ENCODE measurements around the gene DEAF1. TPM values are rescaled to one million over a fixed set of nuclear protein-coding genes. Genes with fewer than 3 reads are reported as not detected.
"Not testable (repeated sequence)": the region's sequence is repeated elsewhere in the genome, so short reads cannot be mapped to it uniquely, and the experiment has no call there.

Gene DEAF1, protein sequence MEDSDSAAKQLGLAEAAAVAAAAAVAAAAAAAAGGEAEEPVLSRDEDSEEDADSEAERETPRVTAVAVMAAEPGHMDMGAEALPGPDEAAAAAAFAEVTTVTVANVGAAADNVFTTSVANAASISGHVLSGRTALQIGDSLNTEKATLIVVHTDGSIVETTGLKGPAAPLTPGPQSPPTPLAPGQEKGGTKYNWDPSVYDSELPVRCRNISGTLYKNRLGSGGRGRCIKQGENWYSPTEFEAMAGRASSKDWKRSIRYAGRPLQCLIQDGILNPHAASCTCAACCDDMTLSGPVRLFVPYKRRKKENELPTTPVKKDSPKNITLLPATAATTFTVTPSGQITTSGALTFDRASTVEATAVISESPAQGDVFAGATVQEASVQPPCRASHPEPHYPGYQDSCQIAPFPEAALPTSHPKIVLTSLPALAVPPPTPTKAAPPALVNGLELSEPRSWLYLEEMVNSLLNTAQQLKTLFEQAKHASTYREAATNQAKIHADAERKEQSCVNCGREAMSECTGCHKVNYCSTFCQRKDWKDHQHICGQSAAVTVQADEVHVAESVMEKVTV
- 10 to 100 TPM; 17.8 to 31.6 (median 18.6) TPM for polyA plus RNA-seq

DNA sequence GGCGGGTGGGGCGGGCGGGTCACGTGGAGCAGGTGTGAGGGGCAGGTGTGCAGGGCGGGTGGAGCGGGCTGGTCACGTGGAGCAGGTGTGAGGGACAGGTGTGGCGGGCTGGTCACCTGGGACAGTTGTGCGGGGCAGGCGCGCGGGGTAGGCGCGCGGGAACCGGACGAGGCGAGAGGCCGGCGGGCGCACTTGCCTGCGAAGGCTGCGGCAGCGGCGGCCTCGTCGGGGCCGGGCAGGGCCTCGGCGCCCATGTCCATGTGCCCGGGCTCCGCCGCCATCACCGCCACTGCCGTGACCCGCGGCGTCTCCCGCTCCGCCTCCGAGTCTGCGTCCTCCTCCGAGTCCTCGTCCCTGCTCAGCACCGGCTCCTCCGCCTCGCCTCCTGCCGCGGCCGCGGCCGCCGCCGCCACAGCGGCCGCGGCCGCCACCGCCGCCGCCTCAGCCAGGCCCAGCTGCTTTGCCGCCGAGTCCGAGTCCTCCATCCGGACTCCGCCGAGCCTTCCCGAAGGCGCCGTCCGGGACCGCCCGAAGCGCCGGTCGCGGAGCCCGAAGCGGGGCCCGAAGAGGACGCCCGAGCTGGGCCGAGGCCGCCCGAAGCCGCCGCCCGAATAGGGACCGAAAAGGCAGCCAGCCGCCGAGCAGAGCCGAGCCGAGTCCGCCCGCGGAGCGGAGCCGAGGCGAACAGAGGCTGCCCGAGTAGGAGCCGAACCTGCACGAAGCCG is at the start of gene DEAF1:
TSS of gene DEAF1 (minus strand) at position 660 of the 725 bp plus-strand sequence. CDS start at position 485, 175 bp downstream.
- Mint-ChIP-seq H3K27ac (peak within 1 kb of the TSS; percentile 85 to 97 (median 92)), H3K4me1 (peaks cover 39 to 46% of the 10 kb centered on the region in 2 donors), H3K27me3 (ENCODE audit: low read depth in 3 of 3) (peaks cover 0 to 22% (median 2%) of the 10 kb centered on the region in 3 donors), H3K36me3 (peaks cover 0 to 2% (median 0%) of the 10 kb centered on the region in 3 donors), H3K4me3 (peak within 1 kb of the TSS; percentile 85 to 92 (median 87)), H3K9me3 (no peaks in the 10 kb centered on the region)
- DNase-seq, result peak; percentile 100

DNA sequence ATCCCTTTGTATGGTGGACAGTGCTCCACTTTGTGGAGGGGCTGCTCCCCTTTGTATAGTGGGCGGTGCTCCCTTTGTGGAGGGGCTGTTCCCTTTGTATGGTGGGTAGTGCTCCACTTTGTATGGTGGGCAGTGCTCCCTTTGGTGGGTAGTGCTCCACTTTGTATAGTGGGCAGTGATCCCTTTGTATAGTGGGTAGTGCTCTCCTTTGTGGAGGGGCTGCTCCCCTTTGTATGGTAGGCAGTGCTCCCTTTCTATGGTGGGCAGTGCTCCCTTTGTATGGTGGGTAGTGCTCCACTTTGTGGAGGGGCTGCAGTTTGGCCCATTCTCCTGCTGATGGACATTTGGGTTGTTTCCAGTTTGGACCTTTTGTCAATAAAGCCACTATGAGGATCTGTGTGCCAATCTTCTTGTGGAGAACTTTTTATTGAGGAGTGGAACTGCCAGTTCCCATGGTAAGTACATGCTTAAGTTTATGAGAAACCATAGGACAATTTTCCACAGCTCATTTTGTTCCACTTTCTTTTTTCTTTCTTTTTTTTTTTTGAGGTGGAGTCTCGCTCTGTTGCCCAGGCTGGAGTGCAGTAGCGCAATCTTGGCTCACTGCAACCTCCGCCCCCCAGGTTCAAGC is 47.7 kb upstream of the DEAF1 start:
- Mint-ChIP-seq H3K9me3 (no peaks in the 10 kb centered on the region), H3K4me1 (peaks cover 5 to 7% of the 10 kb centered on the region in 2 donors), H3K27me3 (ENCODE audit: low read depth in 3 of 3) (peaks cover 0 to 2% (median 1%) of the 10 kb centered on the region in 3 donors), H3K27ac (no peak overlapping the region), H3K36me3 (no peaks in the 10 kb centered on the region), H3K4me3 (no peak overlapping the region)
- no peak for DNase-seq

DNA sequence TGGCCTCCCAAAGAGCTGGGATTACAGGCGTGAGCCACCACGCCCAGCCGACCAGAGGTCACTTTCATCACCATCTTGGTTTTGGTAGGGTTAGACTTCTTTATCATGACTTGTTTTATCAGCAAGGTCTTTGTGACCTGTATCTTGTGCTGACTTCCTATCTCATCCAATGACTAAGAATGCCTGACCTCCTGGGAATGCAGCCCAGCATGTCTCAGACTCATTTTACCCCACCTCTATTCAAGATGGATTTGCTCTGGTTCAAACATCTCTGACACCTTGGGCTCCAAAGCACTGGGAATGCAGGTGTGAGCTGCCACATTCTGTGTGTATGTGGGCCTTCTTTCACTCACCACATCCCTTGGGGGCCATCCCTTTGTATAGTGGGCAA is 47.1 kb upstream of the DEAF1 start:
- Mint-ChIP-seq H3K9me3 (no peaks in the 10 kb centered on the region), H3K4me3 (no peak overlapping the region), H3K27ac (no peak overlapping the region), H3K27me3 (ENCODE audit: low read depth in 3 of 3) (peaks cover 0 to 2% (median 1%) of the 10 kb centered on the region in 3 donors), H3K4me1 (peaks cover 10 to 12% of the 10 kb centered on the region in 2 donors), H3K36me3 (no peaks in the 10 kb centered on the region)
- no peak for DNase-seq

DNA sequence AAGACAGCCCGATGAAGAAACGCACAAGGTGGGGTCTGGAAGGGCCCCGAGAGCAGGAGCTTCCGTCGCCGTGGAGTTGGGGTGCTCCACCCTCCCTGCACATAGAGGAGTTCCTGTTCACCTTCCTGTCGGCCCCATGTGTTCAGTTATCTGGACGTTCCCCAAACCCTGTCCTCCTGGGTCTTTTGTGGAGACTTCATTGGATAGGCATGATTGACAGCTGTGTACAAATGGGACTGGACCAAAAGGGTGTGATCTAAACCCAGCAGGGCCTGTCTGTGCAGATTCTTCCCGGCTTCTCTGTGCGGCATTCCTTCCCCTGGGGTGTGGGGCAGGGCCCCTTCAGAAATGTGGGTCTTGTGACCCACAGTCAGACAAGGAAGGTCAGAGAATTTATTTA is 42.9 kb upstream of the DEAF1 start:
- not testable (repeated sequence) for H3K9me3 Mint-ChIP-seq; H3K27ac Mint-ChIP-seq; H3K4me3 Mint-ChIP-seq; DNase-seq; H3K36me3 Mint-ChIP-seq; H3K4me1 Mint-ChIP-seq; H3K27me3 Mint-ChIP-seq (ENCODE audit: low read depth in 3 of 3)

DNA sequence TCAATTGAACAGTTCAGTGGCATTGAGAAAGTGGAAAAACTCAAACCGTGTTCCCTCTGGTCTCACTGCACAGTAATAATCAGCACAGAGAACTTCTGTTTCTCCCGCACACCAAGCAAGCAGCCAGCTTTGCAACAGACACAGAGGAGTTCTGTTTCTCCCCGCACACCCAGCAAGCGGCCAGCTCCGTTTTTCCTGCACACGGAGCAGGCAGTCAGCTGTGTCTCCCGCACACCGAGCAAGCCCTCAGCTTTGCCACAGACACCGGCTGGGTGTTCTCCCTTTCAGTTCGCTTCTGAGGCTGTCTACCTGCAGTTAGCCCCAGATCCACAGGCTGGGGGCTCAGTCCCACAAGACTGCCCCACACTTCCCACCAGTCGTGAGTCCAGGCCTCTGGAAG is 42.3 kb upstream of the DEAF1 start:
- no peak for DNase-seq
- H3K36me3 Mint-ChIP-seq, result no peaks in the 10 kb centered on the region
- H3K27me3 Mint-ChIP-seq (ENCODE audit: low read depth in 3 of 3), result peaks cover 0 to 7% (median 6%) of the 10 kb centered on the region in 3 donors
- H3K4me3 Mint-ChIP-seq, result no peak overlapping the region
- no peaks in the 10 kb centered on the region for H3K9me3 Mint-ChIP-seq
- H3K4me1 Mint-ChIP-seq, result peaks cover 7 to 8% of the 10 kb centered on the region in 2 donors
- H3K27ac Mint-ChIP-seq, result no peak overlapping the region

DNA sequence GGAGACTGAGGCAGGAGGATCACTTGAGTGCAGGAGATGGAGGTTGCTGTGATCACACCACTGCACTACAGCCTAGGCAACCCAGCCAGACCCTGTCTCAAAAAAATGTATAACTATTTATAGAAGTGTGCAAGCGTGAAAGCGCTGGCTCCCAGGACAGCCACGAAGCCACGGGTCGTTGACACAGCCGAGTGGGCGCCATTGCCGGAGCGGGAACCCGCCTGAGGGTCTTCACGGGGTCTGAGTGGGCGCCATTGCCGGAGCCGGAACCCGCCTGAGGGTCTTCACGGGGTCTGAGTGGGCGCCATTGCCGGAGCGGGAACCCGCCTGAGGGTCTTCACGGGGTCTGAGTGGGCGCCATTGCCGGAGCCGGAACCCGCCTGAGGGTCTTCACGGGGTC is 39.5 kb upstream of the DEAF1 start:
- H3K27ac Mint-ChIP-seq; DNase-seq; H3K9me3 Mint-ChIP-seq; H3K4me3 Mint-ChIP-seq; H3K4me1 Mint-ChIP-seq; H3K27me3 Mint-ChIP-seq (ENCODE audit: low read depth in 3 of 3); H3K36me3 Mint-ChIP-seq: not testable (repeated sequence)

DNA sequence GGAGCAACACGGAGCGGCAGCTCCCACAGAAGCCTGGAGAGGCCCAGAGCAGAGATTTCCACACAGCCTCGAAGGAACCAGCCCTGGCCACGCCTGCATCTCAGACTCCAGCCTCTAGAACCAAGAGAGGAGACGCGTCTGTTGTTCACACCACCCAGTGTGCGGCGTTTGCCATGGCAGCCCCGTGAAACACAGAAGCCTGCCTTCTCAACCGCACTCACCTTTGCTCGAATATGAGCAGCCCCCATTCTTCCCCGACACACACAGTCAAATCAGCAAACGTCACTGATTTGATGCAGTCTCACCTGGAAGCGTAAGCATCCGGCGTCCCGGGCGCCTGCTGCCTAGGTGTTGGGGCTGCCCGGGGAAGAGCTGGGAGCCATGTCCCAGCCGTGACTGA is 38.0 kb upstream of the DEAF1 start:
- Mint-ChIP-seq H3K4me1 (peaks cover 7 to 8% of the 10 kb centered on the region in 2 donors), H3K36me3 (no peaks in the 10 kb centered on the region), H3K27ac (no peak overlapping the region), H3K9me3 (no peaks in the 10 kb centered on the region), H3K27me3 (ENCODE audit: low read depth in 3 of 3) (peaks cover 0 to 9% (median 4%) of the 10 kb centered on the region in 3 donors), H3K4me3 (no peak overlapping the region)
- DNase-seq, result no peak

DNA sequence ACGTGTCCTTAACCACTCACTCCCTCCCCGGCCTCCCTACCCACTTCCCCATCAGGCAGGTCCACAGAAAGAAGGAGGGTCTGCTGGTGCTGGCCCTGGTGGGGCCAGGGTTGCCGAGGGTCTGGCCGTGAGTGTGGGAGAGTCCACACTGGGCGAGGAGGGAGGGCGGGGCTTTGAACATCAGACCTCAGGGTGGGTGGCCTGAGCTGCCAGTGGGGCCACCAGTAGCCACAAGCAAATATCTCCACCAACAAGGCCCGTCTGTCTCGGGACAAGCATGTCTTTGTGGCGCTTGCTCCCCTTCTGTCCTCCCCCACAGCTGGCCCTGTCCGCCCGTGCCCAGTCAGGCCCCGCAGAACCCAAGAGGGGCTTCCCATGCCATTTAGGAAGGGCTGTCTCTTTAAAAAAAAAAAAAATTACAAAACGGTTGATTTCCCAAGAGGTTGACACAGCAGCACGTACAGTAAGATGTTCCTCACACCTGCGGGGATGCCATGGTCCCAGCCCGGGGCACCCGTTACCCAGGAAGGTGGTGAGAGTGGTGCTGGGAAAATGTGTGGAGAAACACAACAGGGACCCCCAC is 34.6 kb upstream of the DEAF1 start:
- Mint-ChIP-seq H3K4me3 (no peak overlapping the region), H3K4me1 (peaks cover 0 to 2% of the 10 kb centered on the region in 2 donors), H3K27me3 (ENCODE audit: low read depth in 3 of 3) (peaks cover 0 to 6% (median 2%) of the 10 kb centered on the region in 3 donors), H3K36me3 (no peaks in the 10 kb centered on the region), H3K9me3 (no peaks in the 10 kb centered on the region), H3K27ac (peak overlapping the region in 1 of 6 donors; percentile 55)
- DNase-seq, result no peak

DNA sequence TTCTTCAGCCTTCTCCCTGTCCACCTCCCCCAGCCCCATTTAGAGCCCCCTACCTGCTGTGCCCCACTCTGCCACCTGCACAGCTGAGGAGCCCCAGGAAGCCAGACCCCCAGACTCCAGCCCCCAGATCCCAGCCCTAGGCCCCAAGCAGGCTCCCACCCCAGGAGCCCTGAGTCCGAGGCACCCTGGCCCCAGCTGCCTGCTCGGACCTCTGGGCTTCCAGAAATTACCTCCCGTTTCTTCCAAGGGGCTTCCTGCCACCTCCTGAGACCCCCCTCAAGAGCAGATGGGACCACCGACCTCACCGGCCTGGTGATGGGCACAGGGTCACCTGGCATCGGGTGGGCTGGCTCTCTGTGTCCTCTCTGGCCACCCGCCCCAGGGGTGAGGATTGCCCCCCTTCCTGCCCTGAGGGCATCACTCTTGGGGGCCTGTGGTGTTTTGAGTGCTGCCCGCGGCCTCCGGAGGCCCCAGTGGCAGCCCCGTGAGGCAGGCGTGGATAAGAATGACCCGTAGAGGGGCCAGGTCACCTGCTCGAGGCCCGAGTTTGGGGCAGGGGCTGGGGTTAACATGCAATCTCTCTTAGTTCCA is 34.0 kb upstream of the DEAF1 start:
- H3K36me3 Mint-ChIP-seq, result no peaks in the 10 kb centered on the region
- no peak overlapping the region for H3K27ac Mint-ChIP-seq
- peaks cover 0 to 2% of the 10 kb centered on the region in 2 donors for H3K4me1 Mint-ChIP-seq
- DNase-seq, result no peak
- H3K27me3 Mint-ChIP-seq (ENCODE audit: low read depth in 3 of 3), result peaks cover 0 to 2% (median under 1%) of the 10 kb centered on the region in 3 donors
- H3K4me3 Mint-ChIP-seq, result no peak overlapping the region
- H3K9me3 Mint-ChIP-seq, result no peaks in the 10 kb centered on the region

DNA sequence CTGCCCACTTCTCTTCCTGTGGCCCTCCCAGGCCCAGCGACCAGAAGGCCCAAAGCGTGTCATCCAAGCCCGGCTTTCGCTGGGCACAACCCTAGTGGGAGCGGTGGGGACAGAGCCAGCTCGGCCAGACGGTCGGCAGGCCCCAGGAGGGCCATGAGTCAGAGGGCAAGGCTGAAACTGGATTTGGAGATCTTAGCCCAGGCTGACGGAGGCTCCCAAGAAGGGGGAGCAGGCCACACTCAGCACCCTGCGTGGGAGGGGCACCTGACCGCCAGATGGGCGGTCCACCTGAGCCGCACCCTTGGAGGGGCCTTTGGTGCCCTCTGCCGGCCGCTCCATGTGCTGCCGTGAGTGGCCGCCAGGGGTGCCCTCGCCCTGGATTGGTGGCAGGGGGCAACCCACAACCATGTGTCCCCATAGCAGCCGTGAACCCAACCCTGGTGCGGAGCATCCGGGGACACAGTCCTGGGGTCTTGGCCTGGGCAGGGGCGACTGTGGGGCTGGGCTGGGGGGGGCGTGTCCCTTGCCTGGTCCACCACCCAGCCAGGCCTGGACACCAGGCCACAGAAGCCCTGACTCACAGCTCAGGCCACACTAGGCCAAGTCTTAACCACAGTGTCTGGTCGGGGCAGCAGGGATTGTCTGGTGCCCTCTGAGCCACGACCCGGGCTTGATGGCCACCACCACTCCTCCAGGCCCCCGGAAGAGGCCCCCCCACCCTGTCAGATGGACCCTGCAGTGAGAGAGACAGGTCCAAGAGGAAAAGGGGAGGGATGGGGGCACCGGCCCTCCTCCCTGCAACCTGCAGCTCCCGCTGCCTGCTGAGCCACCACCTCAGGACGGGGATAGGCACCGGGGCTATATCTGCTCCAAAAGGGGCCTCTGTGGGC is 33.1 kb upstream of the DEAF1 start:
- Mint-ChIP-seq H3K9me3 (no peaks in the 10 kb centered on the region), H3K4me3 (no peak overlapping the region), H3K27me3 (ENCODE audit: low read depth in 3 of 3) (peaks cover 3 to 6% (median 4%) of the 10 kb centered on the region in 3 donors), H3K27ac (no peak overlapping the region), H3K4me1 (peaks cover 5 to 6% of the 10 kb centered on the region in 2 donors), H3K36me3 (no peaks in the 10 kb centered on the region)
- DNase-seq, result peak; percentile 72 to 76 (median 75)

DNA sequence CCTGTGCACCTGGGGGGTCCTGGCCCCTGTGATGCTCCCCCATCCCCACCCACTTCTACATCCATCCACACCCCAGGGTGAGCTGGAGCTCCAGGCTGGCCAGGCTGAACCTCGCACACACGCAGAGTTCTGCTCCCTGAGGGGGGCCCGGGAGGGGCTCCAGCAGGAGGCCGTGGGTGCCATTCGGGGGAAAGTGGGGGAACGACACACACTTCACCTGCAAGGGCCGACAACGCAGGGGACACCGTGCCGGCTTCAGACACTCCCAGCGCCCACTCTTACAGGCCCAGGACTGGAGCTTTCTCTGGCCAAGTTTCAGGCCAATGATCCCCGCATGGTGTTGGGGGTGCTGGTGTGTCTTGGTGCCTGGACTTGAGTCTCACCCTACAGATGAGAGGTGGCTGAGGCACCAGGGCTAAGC is 32.3 kb upstream of the DEAF1 start:
- peaks cover 4 to 7% (median 5%) of the 10 kb centered on the region in 3 donors for H3K27me3 Mint-ChIP-seq (ENCODE audit: low read depth in 3 of 3)
- H3K27ac Mint-ChIP-seq, result no peak overlapping the region
- H3K4me1 Mint-ChIP-seq, result peaks cover 7% of the 10 kb centered on the region in 2 donors
- H3K36me3 Mint-ChIP-seq, result no peaks in the 10 kb centered on the region
- no peaks in the 10 kb centered on the region for H3K9me3 Mint-ChIP-seq
- DNase-seq, result no peak
- H3K4me3 Mint-ChIP-seq, result no peak overlapping the region

Data from immature natural killer cell (primary cell).